Adrenal gland (tissue), 12 donors: ENCODE results near the gene ZWILCH. TPM values are rescaled to one million over a fixed set of nuclear protein-coding genes. Genes with fewer than 3 reads are reported as not detected.

Source experiments
- DNase-seq, 7 donors: peaks; one replicate each; pipeline ENCODE4 v3.0.0-alpha.2; 2019 to 2020
- H3K27ac ChIP-seq, 5 donors: fragments of 200-600 bp; sonication (generic) in 4 of 5; 1 replicate in 3 of 5; 2 replicates in 2 of 5; pipeline versions ENCODE4 v1.5.1 to v1.8.0; 2016 to 2020; ENCODE audit warnings: mild to moderate bottlenecking in 1 of 5
- H3K27me3 ChIP-seq: fragments of 200-600 bp; 2 replicates; pipeline ENCODE4 v1.8.0; 2021
- H3K36me3 ChIP-seq, 2 donors: fragments of 200-600 bp; replicated peaks in 1 of 2; 1 replicate in 1 of 2; 2 replicates in 1 of 2; pipeline versions ENCODE4 v1.5.1 to v1.8.0; 2018 to 2022
- H3K4me1 ChIP-seq, 2 donors: fragments of 200-600 bp; replicated peaks in 1 of 2; 1 replicate in 1 of 2; 2 replicates in 1 of 2; pipeline versions ENCODE4 v1.5.1 to v1.8.0; 2018 to 2021
- H3K4me3 ChIP-seq, 4 donors: fragments of 200-600 bp; sonication (generic) in 3 of 4; one replicate each; pipeline ENCODE4 v1.5.1; 2016 to 2018
- H3K9me3 ChIP-seq, 3 donors: fragments of 200-600 bp; sonication (generic) in 1 of 3; replicated peaks in 1 of 3; 1 replicate in 2 of 3; 2 replicates in 1 of 3; pipeline versions ENCODE4 v1.5.1 to v1.8.0; 2016 to 2021
- CTCF ChIP-seq, 6 experiments: fragments of 450-650 bp in 4 of 6; fragments of 200-600 bp in 2 of 6; sonication (generic) in 1 of 6; IDR thresholded peaks; 1 replicate in 5 of 6; 2 replicates in 1 of 6; pipeline versions ENCODE4 v1.5.1 to v1.8.0; 2016 to 2021; ENCODE audit warnings: antibody characterized with exemption in 6 of 6, mild to moderate bottlenecking in 2 of 6, moderate library complexity in 1 of 6
- POLR2A ChIP-seq, 2 donors: fragments of 450-650 bp; IDR thresholded peaks; one replicate each; pipeline ENCODE4 v1.6.1; 2017; ENCODE audit warnings: antibody characterized with exemption in 2 of 2, mild to moderate bottlenecking in 2 of 2, moderate library complexity in 1 of 2
- WGBS, 4 donors: extraction: QIAGEN DNeasy Blood & Tissue Kit in 2 of 4; methylation state at CpG; one replicate each; pipeline versions ENCODE4 v1.1.5 to v1.1.7; 2013 to 2017; 5-methylcytosine and 5-hydroxymethylcytosine counted together
- intact Hi-C, 2 donors: fragments of 100-400 bp; cut with DNase I; formaldehyde crosslinking; loops; one replicate each; pipeline versions ENCODE4 v1.14.1 to v1.15.0; 2022 to 2023
- polyA plus RNA-seq, 3 donors: library from polyadenylated mRNA; stranded (reverse); fragments of 200-250 nt in 2 of 3; fragments of 350-450 nt in 1 of 3; fragmentation: Illumina TruSeq in 1 of 3; extraction: RNeasy Lipid Tissue Mini Kit (QIAGEN cat#74804) in 1 of 3; gene quantifications; one replicate each; pipeline ENCODE4 v1.2.3, GENCODE V29; 2013 to 2014
- total RNA-seq, 9 donors: library from RNA; depleted of rRNA in 4 of 9; stranded (reverse); fragments of >200 nt in 4 of 9; fragments of 120-200 nt in 1 of 9; fragmentation: NEBNext Ultra II Directional in 1 of 9; extraction: Animal tissue kit (Norgen Biotek cat#: 25700) in 1 of 9; gene quantifications; one replicate each; pipeline versions ENCODE4 v1.1.0 to v1.2.4, GENCODE V29; 2013 to 2023
- donor health status: healthy with polysubstance abuse.
- donor health status: Bipolar disorder and iron deficiency.
- donor health status: DM: yes; HTN: yes; CAD: no.
- donor health status: DM: no; HTN: no; CAD: no.
- donor health status: DM: no; HTN: no; CAD: no.
- donor health status: DM: yes; HTN: yes; CAD: no.

ZWILCH gene
- total and polyA plus RNA-seq, 12 donors: 1.1 to 11.4 (median 3.8) TPM

GRCh38 chr15:66503780-66504562 is 1.2 kb upstream of the ZWILCH start:
- no peaks in the 10 kb centered on the region for H3K9me3 ChIP-seq
- no peaks in the 10 kb centered on the region for H3K27me3 ChIP-seq
- H3K27ac ChIP-seq: peak overlapping the region; percentile 87 to 96 (median 92)
- DNase-seq: no peak
- peak overlapping the region; percentile 80 to 91 (median 90) for H3K4me3 ChIP-seq
- peaks cover 14 to 28% of the 10 kb centered on the region in 2 donors for H3K4me1 ChIP-seq
- TF ChIP-seq POLR2A (IDR thresholded peaks at IDR 0.05) (no peak), CTCF (IDR thresholded peaks at IDR 0.05) (no peak)
- intact Hi-C loops: no loop called here
- WGBS, 4 donors: 0 to 1% (median 0%) methylated on average over 12 of the region's 12 CpGs
- peaks cover 0 to 42% of the 10 kb centered on the region in 2 donors for H3K36me3 ChIP-seq

GRCh38 chr15:66505430-66505811 is 295 bp downstream of the ZWILCH start:
- intact Hi-C loops: no loop called here
- Histone ChIP-seq H3K27me3 (no peaks in the 10 kb centered on the region), H3K4me3 (peak overlapping the region; percentile 79 to 91 (median 84)), H3K27ac (peak overlapping the region; percentile 87 to 96 (median 92)), H3K36me3 (peaks cover 0 to 28% of the 10 kb centered on the region in 2 donors), H3K9me3 (no peaks in the 10 kb centered on the region), H3K4me1 (peaks cover 14 to 28% of the 10 kb centered on the region in 2 donors)
- DNase-seq: no peak
- 0 to 3% (median 1%) methylated on average over 6 to 13 of the region's 13 CpGs for WGBS, 4 donors
- TF ChIP-seq POLR2A (IDR thresholded peaks at IDR 0.05) (peak in 1 of 2 donors; percentile 13), CTCF (IDR thresholded peaks at IDR 0.05) (no peak)

GRCh38 chr15:66505818-66506217 is 692 bp downstream of the ZWILCH start:
- intact Hi-C loops: no loop called here
- Histone ChIP-seq H3K9me3 (no peaks in the 10 kb centered on the region), H3K36me3 (peaks cover 0 to 24% of the 10 kb centered on the region in 2 donors), H3K4me3 (peak overlapping the region in 2 of 4 donors; percentile 88 to 91), H3K27me3 (no peaks in the 10 kb centered on the region), H3K4me1 (peaks cover 14 to 28% of the 10 kb centered on the region in 2 donors), H3K27ac (peak overlapping the region in 3 of 5 donors; percentile 90 to 96 (median 92))
- no peak for TF ChIP-seq POLR2A (IDR thresholded peaks at IDR 0.05)
- TF ChIP-seq CTCF (IDR thresholded peaks at IDR 0.05): no peak
- 41 to 56% (median 47%) methylated on average over 4 of the region's 4 CpGs for WGBS, 4 donors
- no peak for DNase-seq

- no peaks in the 10 kb centered on the region for H3K9me3 ChIP-seq
- intact Hi-C loops: no loop called here
- TF ChIP-seq CTCF (IDR thresholded peaks at IDR 0.05): no peak
- no peak for TF ChIP-seq POLR2A (IDR thresholded peaks at IDR 0.05)
- H3K36me3 ChIP-seq: no peaks in the 10 kb centered on the region
- H3K4me1 ChIP-seq: peaks cover 6 to 12% of the 10 kb centered on the region in 2 donors
- DNase-seq: no peak
- WGBS, 4 donors: 90 to 92% (median 91%) methylated on average over 3 of the region's 3 CpGs
- H3K27ac ChIP-seq: no peak overlapping the region
- no peaks in the 10 kb centered on the region for H3K27me3 ChIP-seq
- no peak overlapping the region for H3K4me3 ChIP-seq
These were observed 3.3 kb downstream of the ZWILCH start for GRCh38 chr15:66508293-66508883.
